PFSK-1 (cell line): ENCODE measurements around the gene USH1C.

Experiments
- POLR2AphosphoS5 ChIP-seq: IDR thresholded peaks from 2 replicates; pipeline ENCODE4 v1.6.1; 2012; ENCODE audit warnings: low read depth, mild to moderate bottlenecking, control low read depth, low read length, moderate library complexity
- TAF1 ChIP-seq: IDR thresholded peaks from 2 replicates; pipeline ENCODE4 v1.6.1; 2012; ENCODE audit warnings: low read length, control low read depth, borderline replicate concordance; ENCODE audit not compliant: insufficient read depth

- no peak for TF ChIP-seq POLR2AphosphoS5
- no peak for TF ChIP-seq TAF1
Measured at GRCh38 chr11:17537261-17537660, 7.0 kb downstream of the USH1C start.
